HG03025 (cell line): ENCODE measurements around the gene VSIG4.

ENCODE experiments used
- ATAC-seq: cut with Tn5 transposase; IDR thresholded peaks from one replicate; pipeline ENCODE4 v1.9.1; 2021; ENCODE audit warnings: mild to moderate bottlenecking, moderate library complexity; ENCODE audit not compliant: unreplicated experiment, low FRiP score

Gene VSIG4

DNA sequence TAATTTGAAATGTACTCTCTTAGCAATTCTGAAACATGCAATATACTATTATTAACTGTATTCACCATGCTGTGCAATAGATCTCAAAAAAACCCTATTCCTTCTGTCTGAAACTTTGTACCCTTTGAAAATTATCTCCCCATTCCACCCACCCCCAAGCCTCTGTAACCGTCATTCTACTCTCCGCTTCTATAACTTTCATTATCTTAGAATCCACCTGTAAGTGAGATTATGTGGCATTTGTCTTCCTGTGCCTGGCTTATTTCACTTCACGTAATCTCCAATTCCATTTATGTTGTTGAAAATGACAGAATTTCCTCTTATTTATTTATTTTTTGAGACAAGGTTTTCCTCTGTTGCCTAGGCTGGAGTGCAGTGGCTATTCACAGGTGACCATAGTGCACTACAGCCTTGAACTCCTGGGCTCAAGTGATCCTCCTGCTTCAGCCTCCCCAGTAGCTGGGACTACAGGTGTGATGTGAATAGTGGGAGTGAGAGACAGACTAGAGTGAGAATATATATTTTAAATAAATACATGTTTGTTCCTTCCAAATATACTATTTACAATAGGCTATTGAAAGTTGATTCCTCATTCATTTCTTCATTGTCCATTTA is 30.5 kb downstream of the VSIG4 start:
- no peak for ATAC-seq

DNA sequence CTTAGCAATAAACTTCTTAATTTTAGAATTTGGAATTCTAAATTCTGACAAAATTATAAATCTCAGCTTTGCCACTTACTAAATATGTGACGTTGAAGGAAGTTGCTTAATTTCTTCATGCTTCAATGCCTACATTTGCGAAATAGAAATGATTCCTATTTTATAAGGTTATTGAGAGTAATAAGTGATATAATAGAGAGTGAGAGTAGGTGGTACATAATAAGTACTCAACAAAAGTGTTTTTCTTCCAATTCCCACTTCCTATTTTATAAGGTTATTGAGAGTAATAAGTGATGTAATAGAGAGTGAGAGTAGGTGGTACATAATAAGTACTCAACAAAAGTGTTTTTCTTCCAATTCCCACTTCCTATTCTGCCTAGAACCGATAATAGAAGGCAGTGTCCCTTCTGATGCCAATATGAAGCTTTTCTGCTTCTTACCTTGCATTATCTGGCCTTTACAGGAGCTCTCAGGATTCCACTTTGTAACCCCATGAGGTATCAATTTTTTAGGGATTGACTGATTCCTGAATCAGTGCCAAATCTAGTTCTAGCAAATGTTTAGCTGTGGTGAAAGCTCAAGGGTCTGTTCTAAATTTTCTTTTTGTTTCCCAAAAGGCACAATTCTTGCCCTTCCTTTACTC is 31.4 kb downstream of the VSIG4 start:
- ATAC-seq = no peak

GRCh38 chrX:66007851-66008250 is 32.0 kb downstream of the VSIG4 start:
- ATAC-seq = no peak

GRCh38 chrX:66005830-66006449 is 33.9 kb downstream of the VSIG4 start:
- ATAC-seq = no peak

DNA sequence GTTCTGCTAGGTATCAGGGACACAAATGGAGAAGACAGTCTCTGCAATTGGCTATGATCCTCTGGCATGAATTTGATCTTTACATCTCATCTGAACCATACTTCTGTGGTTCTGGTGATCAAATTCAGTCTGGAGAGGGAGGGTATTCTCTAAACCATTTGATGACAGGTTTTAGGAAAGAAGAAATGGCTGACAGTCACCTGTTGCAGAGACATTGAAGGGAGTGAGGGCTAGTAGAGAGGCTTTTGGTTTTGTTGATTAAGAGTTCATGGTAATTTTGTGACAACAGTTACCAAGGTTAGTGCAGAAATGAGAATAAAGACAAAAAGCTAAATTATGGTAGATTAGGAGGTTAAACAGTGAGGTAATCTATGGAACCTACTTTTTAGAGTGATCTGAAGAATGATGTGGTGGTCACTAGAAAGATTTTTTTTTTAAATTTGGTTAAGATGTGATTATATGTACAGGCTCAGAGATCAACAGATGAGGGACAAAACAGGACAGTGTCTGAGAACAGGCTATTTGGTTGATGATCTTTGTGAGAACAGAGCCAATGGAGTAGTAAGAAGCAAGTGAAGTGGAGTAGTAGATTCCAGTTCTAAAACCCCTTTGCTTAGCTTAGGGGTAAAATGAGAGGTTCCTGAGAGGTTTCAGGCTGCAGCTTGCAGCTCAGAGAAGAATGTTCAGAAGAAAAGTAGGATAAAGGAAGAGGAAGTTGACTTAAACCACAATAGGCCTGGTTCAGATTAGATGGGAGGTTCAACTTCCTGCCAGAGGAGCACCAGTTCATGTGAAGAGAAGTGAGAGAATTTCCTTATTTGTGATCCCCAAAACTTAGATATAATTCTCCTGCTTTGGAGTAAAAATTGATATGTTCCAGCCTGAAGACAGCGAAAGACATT is 34.7 kb downstream of the VSIG4 start:
- no peak for ATAC-seq

DNA sequence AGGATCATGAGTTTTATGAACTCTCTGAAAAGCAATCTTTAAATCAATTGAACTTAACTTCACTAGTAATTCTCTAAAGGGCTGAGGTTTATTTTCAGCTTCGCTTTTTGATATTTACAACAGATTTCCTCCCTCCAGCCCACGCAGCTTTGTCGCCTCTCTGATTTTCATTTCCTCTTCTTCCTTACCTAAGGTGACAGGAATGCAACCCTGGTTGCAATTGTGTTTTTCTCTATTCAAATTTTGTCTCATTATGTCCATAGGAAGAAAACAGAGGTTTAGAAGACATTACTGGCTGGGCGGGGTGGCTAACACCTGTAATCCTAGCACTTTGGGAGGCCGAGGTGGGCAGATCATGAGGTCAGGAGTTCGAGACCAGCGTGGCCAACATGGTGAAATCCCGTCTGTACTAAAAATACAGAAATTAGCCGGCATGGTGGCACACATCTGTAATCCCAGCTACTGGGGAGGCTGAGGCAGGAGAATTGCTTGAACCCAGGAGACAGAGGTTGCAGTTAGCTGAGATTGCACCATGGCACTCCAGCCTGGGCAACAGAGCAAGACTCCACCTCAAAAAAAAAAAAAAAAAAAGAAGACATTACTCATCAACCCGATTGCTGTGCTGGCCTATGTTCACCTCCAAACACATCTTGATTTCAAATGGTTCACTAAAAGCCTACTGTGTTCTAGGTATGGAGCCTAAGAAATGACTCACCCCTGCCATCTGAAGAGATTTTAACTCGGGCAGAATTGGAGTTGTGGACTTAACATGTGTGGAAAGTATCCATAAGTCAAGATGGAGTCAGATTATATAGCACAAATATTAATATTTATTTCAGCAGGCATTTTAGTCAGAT is 36.8 kb downstream of the VSIG4 start:
- no peak for ATAC-seq

GRCh38 chrX:66001596-66001995 is 38.3 kb downstream of the VSIG4 start:
- no peak for ATAC-seq

DNA sequence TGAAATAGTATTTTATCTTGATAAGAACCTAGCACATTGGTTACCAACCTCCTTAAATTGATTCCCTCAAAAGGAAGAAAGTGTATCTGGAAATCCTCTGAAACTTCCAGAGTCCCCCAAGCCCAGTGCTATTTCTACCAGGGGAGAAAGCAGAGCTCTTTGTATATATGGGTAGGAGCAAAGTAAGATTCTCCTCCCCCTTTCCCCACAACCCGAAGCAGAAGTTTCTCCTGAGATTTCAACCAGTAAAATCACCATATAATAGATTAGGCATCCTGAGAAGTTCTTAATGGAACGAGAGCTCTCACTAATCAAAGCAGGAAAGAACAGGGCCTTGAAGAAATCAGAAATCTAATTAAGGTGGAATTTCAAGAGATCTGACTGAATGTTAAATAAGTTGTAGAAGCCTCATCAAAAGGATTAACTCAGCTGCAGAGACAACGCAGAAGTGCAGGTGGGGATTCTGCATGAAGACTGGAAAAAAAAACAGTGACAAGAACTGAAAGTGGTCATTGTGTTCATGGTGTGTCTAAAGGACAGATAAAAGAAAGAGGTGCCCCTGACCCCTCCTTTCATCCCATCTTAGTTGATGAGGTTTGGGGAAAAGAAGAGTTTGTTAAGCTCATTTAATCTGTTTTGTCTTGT is 39.1 kb downstream of the VSIG4 start:
- ATAC-seq = no peak

GRCh38 chrX:66000178-66000577 is 39.7 kb downstream of the VSIG4 start:
- ATAC-seq = no peak

DNA sequence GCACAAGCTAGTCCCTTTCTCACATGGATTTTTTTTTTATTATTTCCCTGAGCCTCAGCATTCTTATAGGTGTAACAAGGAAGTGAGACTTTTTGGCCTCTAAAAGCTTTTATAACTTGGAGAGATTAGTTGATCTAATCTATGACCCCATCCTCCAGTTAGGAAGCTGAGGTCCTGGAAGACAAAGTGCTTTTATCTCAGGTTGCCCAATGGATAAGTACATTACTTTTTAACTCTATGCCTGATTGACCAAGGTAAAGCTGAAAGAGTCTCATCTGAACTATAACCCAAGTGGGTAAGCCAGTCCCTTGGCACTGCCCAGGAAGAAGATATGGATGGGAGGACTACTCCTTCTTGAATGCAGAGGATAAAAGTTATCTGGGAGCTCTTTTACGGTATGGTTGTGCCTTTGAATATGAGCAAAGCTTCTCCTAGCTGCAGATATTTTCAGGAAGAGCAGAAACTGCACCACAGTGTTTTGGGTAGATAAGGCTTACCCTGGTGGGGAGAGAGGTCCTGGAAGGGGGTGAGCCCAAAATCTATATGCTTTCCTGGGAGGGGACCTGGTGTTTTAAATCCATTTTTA is 40.2 kb downstream of the VSIG4 start:
- ATAC-seq = no peak

GRCh38 chrX:65999029-65999562 is 40.8 kb downstream of the VSIG4 start:
- no peak for ATAC-seq

DNA sequence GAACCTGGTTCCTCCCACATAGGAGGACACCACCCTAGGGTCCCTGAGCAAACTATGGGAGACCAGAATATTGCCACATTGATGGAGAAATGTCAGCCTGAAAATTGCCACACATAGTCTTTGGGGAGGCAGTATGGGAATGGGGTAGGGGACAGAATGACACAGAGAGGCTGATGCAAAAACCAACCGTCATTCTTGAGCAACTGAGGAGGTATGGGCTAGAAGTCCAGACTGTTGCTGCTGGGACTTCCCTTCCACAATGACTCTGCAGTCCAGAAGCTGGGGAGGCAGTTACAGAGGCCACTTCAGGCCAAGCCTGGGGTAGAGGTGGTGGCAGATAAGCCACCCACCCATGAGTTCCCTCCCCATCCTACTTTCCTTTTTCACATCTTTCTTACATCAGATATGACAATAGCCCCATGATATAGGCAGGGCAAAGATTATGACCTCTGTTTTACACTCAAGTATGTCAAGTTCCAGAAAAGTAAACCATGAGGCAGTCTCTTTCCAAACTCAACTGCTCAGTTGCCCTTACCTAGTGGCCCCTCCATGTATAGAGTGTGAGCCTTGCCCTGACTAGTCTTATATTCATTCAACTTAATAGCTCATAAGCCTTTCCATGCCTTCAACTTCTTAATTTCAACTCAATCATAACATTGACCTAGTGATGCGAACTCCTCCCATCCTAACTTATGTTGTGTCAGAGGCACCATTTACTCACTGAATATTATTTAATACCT is 41.7 kb downstream of the VSIG4 start:
- ATAC-seq = no peak

- no peak for ATAC-seq
Measured at GRCh38 chrX:65994519-65995506, 45.1 kb downstream of the VSIG4 start.

GRCh38 chrX:65993915-65994460 is 45.9 kb downstream of the VSIG4 start:
- no peak for ATAC-seq

DNA sequence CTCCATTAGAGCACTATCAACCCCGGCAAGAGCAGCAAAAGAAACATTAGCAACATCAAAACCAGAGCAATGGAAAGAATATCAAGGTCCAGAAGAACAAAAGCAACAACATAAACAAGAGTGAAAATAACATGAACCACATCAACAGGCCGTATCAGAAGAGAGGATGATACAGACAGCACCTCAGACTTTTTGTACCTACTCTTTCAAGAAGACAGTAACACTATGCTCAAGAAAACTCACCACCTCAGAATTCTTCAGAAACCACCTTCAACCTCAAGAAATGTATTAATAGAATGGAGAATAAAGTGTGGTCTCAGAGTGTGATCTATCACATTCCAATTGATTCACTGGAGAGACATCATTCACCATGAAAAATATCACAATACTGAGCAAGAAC is 46.5 kb downstream of the VSIG4 start:
- no peak for ATAC-seq

GRCh38 chrX:65990702-65991101 is 49.2 kb downstream of the VSIG4 start:
- no peak for ATAC-seq

DNA sequence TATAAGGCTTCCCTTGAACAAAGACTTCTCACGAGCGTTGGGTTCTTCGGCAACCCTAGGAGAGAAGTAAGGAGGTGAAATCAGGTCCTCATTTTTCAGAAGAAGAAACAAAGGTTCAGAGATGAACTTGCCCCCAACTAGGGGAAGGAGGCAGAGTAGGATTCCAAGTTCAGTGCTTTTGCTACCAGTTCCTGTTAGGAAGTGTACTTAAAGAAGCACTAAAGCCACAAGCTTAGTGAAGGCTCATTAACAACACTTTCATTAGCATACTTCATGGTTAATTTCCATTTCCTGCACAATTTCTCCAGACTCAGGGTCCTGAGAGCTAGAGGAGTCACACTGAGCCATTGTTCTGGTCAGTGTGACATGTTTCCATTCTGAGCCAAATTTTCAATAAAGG is 52.1 kb downstream of the VSIG4 start:
- ATAC-seq = no peak
